ENCODE measurements around the gene OST4. TPM values are rescaled to one million over a fixed set of nuclear protein-coding genes. Genes with fewer than 3 reads are reported as not detected.
"Not testable (repeated sequence)": the region's sequence is repeated elsewhere in the genome, so short reads cannot be mapped to it uniquely, and the experiment has no call there.

OST4 gene
- total RNA-seq, 1 donor from 2014 or later = 323 TPM

- no peak for DNase-seq (ENCODE audit: low spot score)
These were observed 8.0 kb upstream of the OST4 start for GRCh38 chr2:27079233-27080139.

- DNase-seq (ENCODE audit: low spot score) = peak; percentile 78
These were observed 7.1 kb upstream of the OST4 start, which contains the start of gene EMILIN1 for GRCh38 chr2:27078267-27079194. EMILIN1 (plus strand) TSS chr2:27078615; CDS start chr2:27079066, 451 bp downstream.

GRCh38 chr2:27077231-27077630 is 5.8 kb upstream of the OST4 start:
- no peak for DNase-seq (ENCODE audit: low spot score)

DNA sequence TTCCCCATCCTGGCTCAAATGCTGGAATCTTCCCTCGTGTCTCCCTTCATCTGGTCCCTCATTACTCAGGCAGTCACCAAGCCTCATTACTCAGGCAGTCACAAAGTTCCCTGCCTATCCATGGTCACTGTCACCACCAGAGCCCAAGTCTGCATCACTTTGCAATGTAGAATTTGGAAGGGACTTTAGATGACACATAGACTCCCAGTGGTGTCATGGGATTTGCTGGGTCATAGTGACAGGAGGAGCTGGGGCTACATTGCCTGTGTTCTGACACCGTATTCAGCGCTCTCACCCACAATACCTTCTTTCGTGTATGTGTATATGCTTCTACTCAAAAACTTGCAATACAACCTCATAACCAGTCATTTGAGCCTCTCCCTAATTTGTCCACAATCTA is 4.9 kb upstream of the OST4 start:
- DNase-seq (ENCODE audit: low spot score) = no peak

- DNase-seq (ENCODE audit: low spot score) = not testable (repeated sequence)
These were observed 4.1 kb upstream of the OST4 start for GRCh38 chr2:27075566-27075871.

- no peak for DNase-seq (ENCODE audit: low spot score)
These were observed 3.5 kb upstream of the OST4 start for GRCh38 chr2:27074738-27075565.

DNA sequence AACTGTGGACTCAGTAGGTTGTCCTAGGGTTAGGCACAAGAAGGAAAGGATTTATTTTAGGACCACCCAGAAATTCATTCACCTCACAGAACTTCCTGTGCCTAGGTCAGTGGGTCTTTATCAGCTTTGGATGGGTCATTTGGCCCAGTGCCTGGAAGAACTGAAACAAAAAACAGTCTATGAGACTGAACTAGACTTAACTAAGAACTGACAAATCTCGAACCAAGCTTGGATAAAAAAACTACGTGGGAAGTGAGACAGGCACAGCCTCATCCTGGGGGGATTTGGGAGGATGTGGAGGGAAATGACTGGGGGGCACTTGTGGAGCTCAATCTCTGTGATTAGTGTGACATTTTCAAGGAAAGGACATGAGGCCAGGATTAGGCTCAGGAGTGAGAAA is 2.3 kb upstream of the OST4 start:
- DNase-seq (ENCODE audit: low spot score) = no peak

- DNase-seq (ENCODE audit: low spot score) = no peak
These were observed 1.5 kb upstream of the OST4 start for GRCh38 chr2:27072920-27073319.

DNA sequence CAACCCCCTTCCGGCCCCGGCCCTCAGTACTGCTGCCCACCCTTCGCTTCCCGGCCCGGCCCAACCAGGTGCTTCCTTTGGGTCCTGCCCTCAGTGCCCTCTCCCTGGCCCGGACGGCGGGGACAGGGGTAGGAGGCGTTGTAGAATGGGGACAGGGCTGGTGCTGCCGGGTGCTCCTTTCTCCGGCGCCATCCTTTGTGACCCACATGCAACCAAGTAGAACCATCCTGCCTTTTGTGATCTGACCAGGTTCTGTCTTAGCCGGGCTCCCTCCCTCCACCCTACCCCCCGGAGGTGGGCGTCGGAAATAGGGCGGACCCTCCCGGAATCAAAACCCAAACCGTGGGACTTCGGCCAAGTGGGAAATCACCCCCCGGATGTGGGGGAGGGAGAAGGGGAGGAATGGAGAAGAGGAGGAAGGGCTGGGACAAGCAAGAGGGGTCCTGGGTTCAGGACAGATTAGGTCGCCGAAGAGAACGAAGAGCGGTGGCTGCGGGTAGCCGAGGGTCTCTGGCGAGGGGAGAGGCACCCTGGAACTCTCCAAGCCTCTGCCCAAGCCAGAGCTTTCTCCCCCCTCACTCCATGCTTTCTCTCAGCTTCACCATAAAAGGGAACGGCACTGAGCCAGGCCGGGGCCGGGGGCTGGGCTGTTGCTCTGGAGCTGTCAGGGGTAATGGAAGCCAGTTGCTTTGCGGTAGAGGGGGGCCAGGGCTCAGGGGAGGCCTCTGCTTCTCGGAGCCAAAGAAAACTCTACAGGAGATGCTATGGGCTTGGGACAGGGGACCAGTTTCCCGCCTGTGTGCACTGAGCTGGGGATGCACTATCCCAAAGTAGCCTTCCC is 756 bp upstream of the OST4 start:
- DNase-seq (ENCODE audit: low spot score) = peak; percentile 82

- DNase-seq (ENCODE audit: low spot score) = no peak
These were observed 689 bp downstream of the OST4 start for GRCh38 chr2:27070653-27071276.

DNA sequence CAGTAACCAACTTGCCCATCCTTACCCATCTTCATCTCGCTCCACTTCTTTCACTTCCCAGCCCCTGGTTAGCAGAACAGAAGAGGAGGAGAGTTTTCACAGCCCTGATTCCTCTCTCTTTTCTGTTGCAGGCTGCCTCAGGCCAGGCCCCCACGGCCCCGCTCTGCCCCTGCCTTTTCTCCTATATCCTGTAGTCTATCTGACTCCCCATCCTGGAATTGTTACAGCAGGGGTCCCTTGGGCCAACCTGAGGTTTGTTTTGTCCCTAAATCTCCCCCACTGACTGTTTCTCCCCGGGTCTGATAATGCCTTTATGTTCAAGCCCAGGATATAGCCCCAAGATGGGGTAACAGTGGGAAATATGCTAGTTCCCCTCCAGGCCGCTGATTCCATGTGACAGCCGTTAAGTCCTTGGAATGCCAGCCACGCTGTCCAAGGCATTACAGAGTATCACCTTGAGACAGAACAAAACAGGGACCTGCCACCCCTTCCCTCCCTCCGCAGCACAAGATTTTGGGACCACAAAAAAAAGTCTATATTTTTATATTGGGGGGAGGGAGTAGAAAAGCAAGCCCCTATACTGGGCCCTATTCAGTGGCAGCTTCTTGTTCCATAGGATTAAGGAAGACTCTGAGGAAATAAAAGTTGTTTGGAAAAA is 1.4 kb downstream of the OST4 start:
- DNase-seq (ENCODE audit: low spot score) = no peak

DNA sequence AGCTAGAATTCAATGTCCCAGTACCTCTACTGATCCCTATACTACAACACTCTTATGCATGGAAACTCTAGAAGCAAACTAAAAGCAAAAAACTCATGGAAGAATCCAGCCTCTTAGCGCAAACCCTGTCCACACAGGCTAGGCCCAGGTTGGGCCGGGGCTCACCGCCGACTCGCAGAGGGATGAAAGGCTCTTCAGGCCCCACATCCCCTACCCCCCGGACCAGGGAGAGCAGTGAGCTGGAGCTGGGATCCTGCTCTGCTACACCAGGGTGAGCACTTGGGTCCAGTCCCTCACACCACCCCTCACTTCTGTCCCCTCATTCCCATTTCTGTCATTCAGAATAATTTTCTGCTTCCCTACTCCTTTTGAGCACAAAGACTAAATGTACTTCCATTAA is 2.0 kb downstream of the OST4 start:
- no peak for DNase-seq (ENCODE audit: low spot score)

GRCh38 chr2:27067385-27067784 is 4.1 kb downstream of the OST4 start:
- no peak for DNase-seq (ENCODE audit: low spot score)

GRCh38 chr2:27065128-27065527 is 6.3 kb downstream of the OST4 start:
- no peak for DNase-seq (ENCODE audit: low spot score)

DNA sequence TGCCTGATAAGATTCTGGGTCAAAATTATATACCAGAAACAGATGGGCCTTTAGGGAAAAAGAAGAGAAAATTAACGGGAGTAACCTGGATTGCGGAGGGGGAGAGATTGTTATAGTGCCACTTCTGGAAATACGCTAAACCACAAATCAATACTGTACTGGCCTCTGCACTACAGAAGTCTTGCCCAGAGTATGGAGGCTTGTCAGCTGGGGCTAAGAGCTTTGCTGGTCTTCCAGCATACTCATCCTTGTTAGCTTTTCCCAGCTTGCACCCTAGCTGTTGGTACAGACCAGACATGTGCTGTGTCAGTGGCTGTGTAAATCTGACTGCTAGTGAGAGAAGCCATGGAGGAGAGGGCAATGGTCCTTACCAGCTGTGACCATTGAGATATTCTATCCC is 11.1 kb downstream of the OST4 start:
- no peak for DNase-seq (ENCODE audit: low spot score)

DNA sequence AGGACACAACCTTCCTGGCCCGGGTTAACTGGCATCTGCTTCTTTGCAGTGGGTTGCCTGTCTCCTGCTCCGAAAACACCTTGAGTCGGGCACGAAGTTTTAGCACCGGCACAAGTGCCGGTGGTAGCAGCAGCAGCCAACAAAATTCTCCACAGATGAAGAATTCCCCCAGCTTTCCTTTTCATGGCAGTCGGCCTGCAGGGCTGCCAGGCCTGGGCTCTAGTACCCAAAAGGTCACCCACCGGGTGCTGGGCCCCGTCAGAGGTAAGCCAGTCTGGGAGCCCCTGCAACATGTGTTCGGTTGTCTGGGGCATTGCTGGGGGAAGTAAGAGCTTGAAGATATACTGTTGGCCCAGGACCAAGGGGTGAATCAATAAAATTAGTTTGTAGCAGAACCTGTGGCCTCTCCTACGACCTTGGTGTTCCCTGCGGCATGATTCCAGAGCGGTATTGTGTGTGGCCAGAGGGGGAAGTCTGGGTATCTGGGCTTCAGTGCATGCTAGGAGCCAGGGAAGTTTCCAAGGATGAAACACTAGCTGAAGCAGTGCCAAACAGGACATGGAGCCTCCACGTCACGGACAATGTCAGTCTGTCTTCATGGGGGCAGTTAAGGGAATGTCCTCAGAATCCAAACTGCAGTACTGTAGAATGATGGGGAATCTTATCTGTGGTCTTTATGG is 12.2 kb downstream of the OST4 start:
- DNase-seq (ENCODE audit: low spot score) = no peak

DNA sequence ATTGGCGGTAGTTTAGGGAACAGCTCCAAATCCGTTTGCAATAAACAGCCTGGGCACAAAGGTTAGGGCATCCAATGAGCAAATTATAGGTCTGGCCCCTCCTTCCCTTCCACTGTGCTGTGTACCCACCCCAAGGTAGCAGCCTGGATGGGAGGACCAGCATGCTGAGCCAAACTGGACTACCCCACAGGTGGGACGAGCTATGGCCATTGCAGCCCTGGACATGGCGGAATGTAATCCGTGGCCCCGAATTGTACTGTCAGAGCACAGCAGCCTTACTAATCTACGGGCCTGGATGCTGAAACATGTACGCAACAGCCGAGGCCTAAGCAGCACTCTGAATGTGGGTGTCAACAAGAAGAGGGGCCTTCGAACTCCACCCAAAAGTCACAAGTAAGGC is 13.2 kb downstream of the OST4 start:
- DNase-seq (ENCODE audit: low spot score) = no peak

DNA sequence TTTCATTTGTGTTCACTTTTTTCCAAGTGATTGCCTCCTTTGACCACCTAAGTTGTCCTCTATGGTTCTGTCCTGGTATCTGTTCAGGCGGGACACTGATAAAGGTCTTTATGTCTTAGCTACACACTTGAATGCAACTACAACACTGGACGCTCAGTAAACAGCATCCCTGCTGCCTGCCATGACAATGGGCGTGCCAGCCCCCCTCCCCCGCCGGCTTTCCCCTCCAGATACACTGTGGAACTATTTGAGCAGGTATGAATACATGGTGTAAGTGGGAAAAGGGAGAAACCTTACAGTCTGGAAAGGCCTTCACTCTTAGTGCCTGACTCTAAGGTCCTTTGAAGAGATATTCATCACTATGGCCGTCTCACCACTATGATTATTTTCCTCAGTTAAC is 14.3 kb downstream of the OST4 start:
- DNase-seq (ENCODE audit: low spot score) = no peak

- DNase-seq (ENCODE audit: low spot score) = no peak
These were observed 16.7 kb downstream of the OST4 start for GRCh38 chr2:27054721-27055120.
